Upper lobe of left lung (tissue), 6 donors: ENCODE results near the gene TRPM6. TPM values are rescaled to one million over a fixed set of nuclear protein-coding genes. Genes with fewer than 3 reads are reported as not detected.

Source experiments
- ATAC-seq, 2 donors: fragments of 200-7000 bp; cut with Tn5 transposase; one replicate each; pipeline ENCODE4 v1.9.1; 2022; ENCODE audit warnings: mild to moderate bottlenecking in 2 of 2, moderate library complexity in 2 of 2; ENCODE audit not compliant: low FRiP score in 2 of 2
- DNase-seq, 2 donors: peaks; one replicate each; pipeline ENCODE4 v3.0.0-alpha.2; 2019 to 2020
- H3K27ac ChIP-seq, 4 donors: fragments of 200-600 bp; sonication (generic); one replicate each; pipeline ENCODE4 v1.5.1; 2016 to 2019
- H3K27me3 ChIP-seq, 4 donors: fragments of 200-600 bp; sonication (generic); one replicate each; pipeline ENCODE4 v1.5.1; 2017 to 2019
- H3K36me3 ChIP-seq, 4 donors: fragments of 200-600 bp; sonication (generic); one replicate each; pipeline ENCODE4 v1.5.1; 2016 to 2019
- H3K4me1 ChIP-seq, 4 donors: fragments of 200-600 bp; sonication (generic); one replicate each; pipeline ENCODE4 v1.5.1; 2018 to 2019
- H3K4me3 ChIP-seq, 4 donors: fragments of 200-600 bp; sonication (generic); one replicate each; pipeline ENCODE4 v1.5.1; 2017 to 2019; ENCODE audit warnings: mild to moderate bottlenecking in 2 of 4, moderate library complexity in 1 of 4
- H3K9me3 ChIP-seq, 4 donors: fragments of 200-600 bp; sonication (generic); one replicate each; pipeline ENCODE4 v1.5.1; 2018 to 2019
- CTCF ChIP-seq, 6 experiments: fragments of 450-650 bp in 4 of 6; fragments of 200-600 bp in 2 of 6; sonication (generic) in 2 of 6; IDR thresholded peaks; one replicate each; pipeline ENCODE4 v1.5.1; 2016 to 2019; ENCODE audit warnings: antibody characterized with exemption in 6 of 6
- EP300 ChIP-seq, 4 donors: sonication (generic); formaldehyde crosslinking; IDR thresholded peaks; one replicate each; pipeline ENCODE4 v1.5.1; 2017; ENCODE audit warnings: antibody characterized with exemption in 4 of 4, control low read depth in 2 of 4
- POLR2A ChIP-seq, 4 donors: fragments of 450-650 bp; IDR thresholded peaks; one replicate each; pipeline ENCODE4 v1.5.1; 2016 to 2017; ENCODE audit warnings: antibody characterized with exemption in 4 of 4, mild to moderate bottlenecking in 2 of 4
- POLR2AphosphoS5 ChIP-seq, 2 donors: sonication (generic); formaldehyde crosslinking; IDR thresholded peaks; one replicate each; pipeline ENCODE4 v1.5.1; 2017; ENCODE audit warnings: antibody characterized with exemption in 2 of 2
- WGBS, 2 donors: methylation state at CpG; one replicate each; pipeline ENCODE4 v1.1.5; 2017 to 2018; 5-methylcytosine and 5-hydroxymethylcytosine counted together
- total RNA-seq, 6 donors: library from RNA; depleted of rRNA in 4 of 6; stranded (reverse); fragments of >200 nt in 4 of 6; gene quantifications; one replicate each; pipeline versions ENCODE4 v1.1.0 to v1.2.1, GENCODE V29; 2016 to 2021
- donor health status: DM: no; HTN: no; CAD: no; lungs with moderate emphysema.
- donor health status: DM: no; HTN: yes; CAD: no; lungs with severe emphysema.

TRPM6 gene
- total RNA-seq, 6 donors from 2014 or later = under 0.01 to 3.0 (median 1.3) TPM

DNA sequence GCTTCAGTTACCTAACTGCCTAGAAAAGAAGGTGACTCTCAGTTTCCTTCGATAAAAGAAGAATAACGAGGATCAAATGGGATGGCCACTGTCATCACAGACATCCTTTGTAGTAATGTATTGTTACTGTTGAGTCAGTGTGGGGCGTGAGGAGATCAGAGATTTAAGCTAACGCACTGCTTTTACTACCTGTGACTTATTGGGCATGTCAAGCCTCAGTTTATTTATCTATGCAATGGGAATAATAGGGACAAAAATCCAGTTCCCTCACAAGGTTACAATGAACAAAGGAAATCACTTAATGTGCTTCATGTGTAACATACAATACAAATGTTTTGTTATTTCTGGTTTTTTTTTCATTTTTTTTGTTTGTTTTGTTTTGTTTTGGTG is 255 bp upstream of the TRPM6 start:
- Histone ChIP-seq H3K27me3 (no peaks in the 10 kb centered on the region), H3K27ac (peak overlapping the region in 2 of 4 donors; percentile 88 to 92), H3K9me3 (no peaks in the 10 kb centered on the region), H3K36me3 (no peaks in the 10 kb centered on the region), H3K4me3 (peak overlapping the region in 3 of 4 donors; percentile 55 to 65 (median 60)), H3K4me1 (peaks cover 6 to 14% (median 10%) of the 10 kb centered on the region in 4 donors)
- WGBS, 2 donors = 71 to 79% methylated on average over 4 of the region's 4 CpGs
- DNase-seq (no peak), ATAC-seq (no peak)
- TF ChIP-seq POLR2AphosphoS5 (IDR thresholded peaks at IDR 0.05) (no peak), POLR2A (IDR thresholded peaks at IDR 0.05) (no peak), EP300 (IDR thresholded peaks at IDR 0.05) (no peak), CTCF (IDR thresholded peaks at IDR 0.05) (no peak)

- Histone ChIP-seq H3K4me1 (no peaks in the 10 kb centered on the region), H3K4me3 (no peak overlapping the region), H3K27ac (no peak overlapping the region), H3K27me3 (no peaks in the 10 kb centered on the region), H3K36me3 (no peaks in the 10 kb centered on the region), H3K9me3 (peaks cover 4 to 17% (median 10%) of the 10 kb centered on the region in 4 donors)
- TF ChIP-seq POLR2A (IDR thresholded peaks at IDR 0.05) (no peak), CTCF (IDR thresholded peaks at IDR 0.05) (no peak), POLR2AphosphoS5 (IDR thresholded peaks at IDR 0.05) (no peak), EP300 (IDR thresholded peaks at IDR 0.05) (no peak)
- ATAC-seq (no peak), DNase-seq (no peak)
- WGBS, 2 donors = 81 to 87% methylated on average over 3 of the region's 3 CpGs
Measured at GRCh38 chr9:74876382-74876949, 11.3 kb downstream of the TRPM6 start.

- Histone ChIP-seq H3K4me3 (no peak overlapping the region), H3K27ac (no peak overlapping the region), H3K4me1 (no peaks in the 10 kb centered on the region), H3K36me3 (no peaks in the 10 kb centered on the region), H3K9me3 (peaks cover 4 to 17% (median 10%) of the 10 kb centered on the region in 4 donors), H3K27me3 (no peaks in the 10 kb centered on the region)
- DNase-seq = no peak
- TF ChIP-seq EP300 (IDR thresholded peaks at IDR 0.05) (no peak), POLR2A (IDR thresholded peaks at IDR 0.05) (no peak), CTCF (IDR thresholded peaks at IDR 0.05) (no peak), POLR2AphosphoS5 (IDR thresholded peaks at IDR 0.05) (no peak)
- WGBS, 2 donors = 48 to 83% methylated on average over 1 of the region's 1 CpG
- no peak for ATAC-seq
Measured at GRCh38 chr9:74875656-74876055, 12.1 kb downstream of the TRPM6 start.

DNA sequence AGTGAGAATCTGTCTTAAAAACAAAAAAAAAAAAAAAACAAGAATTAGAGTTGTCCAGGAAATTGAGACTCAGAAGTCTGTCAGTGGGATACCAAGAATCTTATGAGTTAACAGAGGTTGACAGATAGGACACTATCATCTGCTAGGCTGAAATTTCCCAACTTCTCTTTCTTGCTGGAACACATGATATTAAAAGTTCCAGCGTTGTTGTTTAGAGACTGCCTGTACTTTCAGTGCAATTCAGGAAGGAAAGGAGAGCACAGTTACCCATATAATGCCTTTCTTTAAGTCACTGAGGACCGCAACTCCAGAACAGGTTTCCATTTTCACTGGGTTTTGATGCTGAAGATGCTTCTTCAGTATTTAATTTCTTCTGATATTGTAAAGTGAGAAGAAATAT is 13.5 kb downstream of the TRPM6 start:
- 47 to 55% methylated on average over 2 of the region's 2 CpGs for WGBS, 2 donors

More for the DNA sequence above, 13.5 kb downstream of the TRPM6 start:
- Histone ChIP-seq H3K4me1 (no peaks in the 10 kb centered on the region), H3K9me3 (peaks cover under 1 to 9% (median 6%) of the 10 kb centered on the region in 4 donors), H3K27ac (no peak overlapping the region), H3K36me3 (no peaks in the 10 kb centered on the region), H3K27me3 (no peaks in the 10 kb centered on the region), H3K4me3 (no peak overlapping the region)
- TF ChIP-seq POLR2AphosphoS5 (IDR thresholded peaks at IDR 0.05) (no peak), CTCF (IDR thresholded peaks at IDR 0.05) (no peak), EP300 (IDR thresholded peaks at IDR 0.05) (peak in 1 of 4 donors; percentile 8), POLR2A (IDR thresholded peaks at IDR 0.05) (no peak)
- DNase-seq = no peak
- no peak for ATAC-seq
